C1 segment of cervical spinal cord (tissue), 14 donors: ENCODE results near the gene TNP1.

Experiments
- DNase-seq, 14 donors: peaks; one replicate each; lab custom pipeline; 2025; lab: John Stamatoyannopoulos, UW

Gene TNP1

GRCh38 chr2:216875862-216876261 lies 16.0 kb upstream of the TNP1 start:
- DNase-seq: no peak

GRCh38 chr2:216873573-216873972 lies 13.7 kb upstream of the TNP1 start:
- DNase-seq: no peak

- DNase-seq: no peak
Observed at GRCh38 chr2:216872624-216873023, 12.8 kb upstream of the TNP1 start.

GRCh38 chr2:216872040-216872439 lies 12.2 kb upstream of the TNP1 start:
- DNase-seq: no peak

- DNase-seq: no peak
Observed at GRCh38 chr2:216871333-216871934, 11.6 kb upstream of the TNP1 start.

- no peak for DNase-seq
Observed at GRCh38 chr2:216870508-216871332, 10.9 kb upstream of the TNP1 start.

GRCh38 chr2:216866515-216867095 lies 6.7 kb upstream of the TNP1 start:
- DNase-seq: no peak

- no peak for DNase-seq
Observed at GRCh38 chr2:216865658-216866057, 5.8 kb upstream of the TNP1 start.

- no peak for DNase-seq
Observed at GRCh38 chr2:216863946-216864345, 4.1 kb upstream of the TNP1 start.

GRCh38 chr2:216862628-216863398 lies 2.9 kb upstream of the TNP1 start:
- no peak for DNase-seq

GRCh38 chr2:216860426-216861137 lies 718 bp upstream of the TNP1 start:
- peak in 1 of 14 donors; percentile 12 for DNase-seq

GRCh38 chr2:216858312-216858711 lies 1.6 kb downstream of the TNP1 start:
- DNase-seq: no peak

- DNase-seq: no peak
Observed at GRCh38 chr2:216857131-216857550, 2.7 kb downstream of the TNP1 start.

GRCh38 chr2:216856406-216857065 lies 3.3 kb downstream of the TNP1 start:
- DNase-seq: no peak

- no peak for DNase-seq
Observed at GRCh38 chr2:216855605-216856004, 4.3 kb downstream of the TNP1 start.

- no peak for DNase-seq
Observed at GRCh38 chr2:216855079-216855478, 4.8 kb downstream of the TNP1 start.

GRCh38 chr2:216851486-216852090 lies 8.3 kb downstream of the TNP1 start:
- no peak for DNase-seq

GRCh38 chr2:216850665-216851322 lies 9.1 kb downstream of the TNP1 start:
- no peak for DNase-seq

GRCh38 chr2:216849987-216850386 lies 9.9 kb downstream of the TNP1 start:
- DNase-seq: peak in 11 of 14 donors; percentile 12 to 76 (median 53)

- DNase-seq: no peak
Observed at GRCh38 chr2:216845426-216845825, 14.4 kb downstream of the TNP1 start.
